Fibroblast of pulmonary artery (primary cell): ENCODE results near the gene KIF20A.

Source experiments
- DNase-seq: peaks from one replicate; pipeline ENCODE4 v3.0.0-alpha.2; 2010; ENCODE audit warnings: low read depth
- H3K4me3 ChIP-seq: replicated peaks from 2 replicates; pipeline ENCODE4 v1.5.1; 2011; ENCODE audit warnings: low read depth, mild to moderate bottlenecking, control low read depth, low read length, moderate library complexity
- TF ChIP-seq, protein P1 (sequence below): IDR thresholded peaks from 2 replicates; pipeline ENCODE4 v1.5.1; 2011; ENCODE audit warnings: mild to moderate bottlenecking, control low read depth, low read length, inconsistent platforms; ENCODE audit errors: missing control alignments

Gene KIF20A

DNA sequence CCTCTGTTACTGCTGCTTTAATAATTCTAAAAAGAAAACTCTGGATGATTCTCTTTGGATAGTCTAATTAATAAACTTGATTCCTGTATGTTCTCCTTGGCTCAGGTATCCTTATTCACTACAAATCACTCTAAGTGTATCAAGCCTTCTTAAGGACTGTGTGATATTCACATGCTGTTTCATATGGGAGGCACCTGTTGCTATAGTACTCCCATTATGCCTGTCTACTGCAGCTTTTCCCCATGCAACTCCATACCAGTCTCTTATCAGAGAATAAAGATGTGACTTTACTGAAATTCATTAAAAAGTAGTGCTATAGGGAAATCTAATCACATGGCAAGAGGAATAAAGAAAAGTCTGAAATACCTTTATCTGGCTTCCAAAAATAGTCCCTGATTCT, 15.2 kb upstream of the KIF20A start:
- TF ChIP-seq, protein P1, sequence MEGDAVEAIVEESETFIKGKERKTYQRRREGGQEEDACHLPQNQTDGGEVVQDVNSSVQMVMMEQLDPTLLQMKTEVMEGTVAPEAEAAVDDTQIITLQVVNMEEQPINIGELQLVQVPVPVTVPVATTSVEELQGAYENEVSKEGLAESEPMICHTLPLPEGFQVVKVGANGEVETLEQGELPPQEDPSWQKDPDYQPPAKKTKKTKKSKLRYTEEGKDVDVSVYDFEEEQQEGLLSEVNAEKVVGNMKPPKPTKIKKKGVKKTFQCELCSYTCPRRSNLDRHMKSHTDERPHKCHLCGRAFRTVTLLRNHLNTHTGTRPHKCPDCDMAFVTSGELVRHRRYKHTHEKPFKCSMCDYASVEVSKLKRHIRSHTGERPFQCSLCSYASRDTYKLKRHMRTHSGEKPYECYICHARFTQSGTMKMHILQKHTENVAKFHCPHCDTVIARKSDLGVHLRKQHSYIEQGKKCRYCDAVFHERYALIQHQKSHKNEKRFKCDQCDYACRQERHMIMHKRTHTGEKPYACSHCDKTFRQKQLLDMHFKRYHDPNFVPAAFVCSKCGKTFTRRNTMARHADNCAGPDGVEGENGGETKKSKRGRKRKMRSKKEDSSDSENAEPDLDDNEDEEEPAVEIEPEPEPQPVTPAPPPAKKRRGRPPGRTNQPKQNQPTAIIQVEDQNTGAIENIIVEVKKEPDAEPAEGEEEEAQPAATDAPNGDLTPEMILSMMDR: no peak

DNA sequence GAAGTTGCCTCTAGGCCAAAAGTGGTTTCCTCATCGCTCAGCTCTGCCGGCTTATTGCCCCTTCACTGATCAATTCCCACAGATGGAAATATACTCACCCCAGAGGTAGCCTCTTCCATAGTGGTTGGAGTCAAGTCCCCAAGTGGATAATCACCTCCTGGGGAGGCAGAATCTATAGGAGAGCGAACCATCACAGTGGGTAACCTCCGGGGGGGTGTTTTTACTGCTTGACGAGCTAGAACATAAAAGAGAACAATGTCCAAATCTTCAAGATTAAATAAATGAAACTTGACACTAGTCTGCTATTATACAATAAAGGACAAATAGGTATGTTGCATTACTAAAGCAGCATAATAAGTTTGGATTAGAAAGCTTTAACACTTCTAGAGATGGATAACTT, 9.8 kb upstream of the KIF20A start:
- TF ChIP-seq, protein P1: no peak
- no peak for DNase-seq
- no peak overlapping the region for H3K4me3 ChIP-seq

More for the DNA sequence above, 15.2 kb upstream of the KIF20A start:
- DNase-seq: no peak
- no peak overlapping the region for H3K4me3 ChIP-seq

DNA sequence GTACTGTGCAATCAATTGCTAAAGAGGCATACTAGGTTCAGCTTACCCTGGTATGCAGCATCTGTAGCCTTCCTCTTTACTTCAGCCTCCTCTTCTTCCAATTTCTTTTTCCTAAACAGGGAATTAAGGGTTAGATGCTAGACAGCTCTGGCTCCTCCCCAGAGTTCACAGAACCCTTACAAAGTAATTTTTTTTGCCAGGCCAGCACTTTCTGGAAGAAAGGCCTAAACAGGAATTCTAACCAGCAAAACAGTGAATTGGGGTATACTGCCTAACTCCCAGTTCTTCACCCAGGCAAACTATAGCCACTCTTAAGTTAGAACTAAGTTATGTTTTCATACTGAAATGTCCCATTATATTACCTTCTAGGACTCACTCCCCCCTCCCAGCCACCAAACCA, 8.6 kb upstream of the KIF20A start:
- no peak overlapping the region for H3K4me3 ChIP-seq
- TF ChIP-seq, protein P1: no peak
- no peak for DNase-seq

DNA sequence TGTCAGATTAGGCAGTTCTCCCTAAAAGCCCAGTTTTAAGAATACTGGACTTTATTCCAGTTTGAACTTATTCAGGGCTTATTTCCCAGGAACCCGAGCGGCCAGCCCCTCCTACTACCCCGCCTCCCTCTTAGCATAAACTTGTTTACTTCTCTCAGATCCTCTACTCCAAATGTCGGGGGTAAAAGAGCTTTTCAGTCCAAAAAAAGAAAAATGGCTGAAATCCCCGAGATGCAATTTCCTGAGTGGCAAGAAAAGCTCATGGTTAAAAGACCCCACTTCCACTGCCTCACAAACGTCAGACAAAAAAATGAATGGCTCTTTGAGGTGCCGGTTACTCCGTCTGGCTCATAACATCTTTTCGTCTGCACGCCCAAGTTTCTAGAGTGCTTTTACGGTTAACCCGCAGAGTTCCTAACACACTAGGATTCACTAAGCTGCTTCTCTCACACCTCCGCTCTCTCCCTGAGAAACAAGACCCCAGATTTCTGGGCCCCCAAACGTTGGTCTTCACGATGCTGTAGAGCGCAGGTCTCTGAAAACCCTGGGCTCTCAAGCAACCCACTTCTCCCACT, 884 bp upstream of the KIF20A start:
- TF ChIP-seq, protein P1: no peak
- peak; percentile 33 for DNase-seq
- H3K4me3 ChIP-seq: peak overlapping the region; percentile 100

DNA sequence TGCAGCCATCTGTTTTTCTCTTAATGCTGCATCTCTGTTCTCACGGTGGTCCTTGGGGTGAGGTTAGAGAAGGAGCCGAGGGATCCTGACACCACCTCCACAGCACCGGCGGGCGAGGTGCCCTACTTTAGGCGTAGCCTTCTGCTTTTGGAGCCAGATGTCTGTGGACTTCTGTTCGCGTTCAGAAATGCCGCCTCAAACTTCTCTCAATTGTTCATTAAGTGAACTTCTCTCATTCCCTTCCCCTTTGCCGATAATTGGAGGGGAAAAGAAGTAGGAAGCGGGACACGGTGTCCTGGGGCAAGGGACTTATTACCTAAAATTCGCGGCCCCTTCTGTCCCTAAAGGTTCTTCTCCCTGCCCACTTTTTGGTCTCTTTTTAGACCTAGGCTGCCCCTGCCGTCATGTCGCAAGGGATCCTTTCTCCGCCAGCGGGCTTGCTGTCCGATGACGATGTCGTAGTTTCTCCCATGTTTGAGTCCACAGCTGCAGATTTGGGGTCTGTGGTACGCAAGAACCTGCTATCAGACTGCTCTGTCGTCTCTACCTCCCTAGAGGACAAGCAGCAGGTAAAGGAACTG, 455 bp downstream of the KIF20A start:
- peak overlapping the region; percentile 100 for H3K4me3 ChIP-seq
- DNase-seq: no peak
- TF ChIP-seq, protein P1: no peak

DNA sequence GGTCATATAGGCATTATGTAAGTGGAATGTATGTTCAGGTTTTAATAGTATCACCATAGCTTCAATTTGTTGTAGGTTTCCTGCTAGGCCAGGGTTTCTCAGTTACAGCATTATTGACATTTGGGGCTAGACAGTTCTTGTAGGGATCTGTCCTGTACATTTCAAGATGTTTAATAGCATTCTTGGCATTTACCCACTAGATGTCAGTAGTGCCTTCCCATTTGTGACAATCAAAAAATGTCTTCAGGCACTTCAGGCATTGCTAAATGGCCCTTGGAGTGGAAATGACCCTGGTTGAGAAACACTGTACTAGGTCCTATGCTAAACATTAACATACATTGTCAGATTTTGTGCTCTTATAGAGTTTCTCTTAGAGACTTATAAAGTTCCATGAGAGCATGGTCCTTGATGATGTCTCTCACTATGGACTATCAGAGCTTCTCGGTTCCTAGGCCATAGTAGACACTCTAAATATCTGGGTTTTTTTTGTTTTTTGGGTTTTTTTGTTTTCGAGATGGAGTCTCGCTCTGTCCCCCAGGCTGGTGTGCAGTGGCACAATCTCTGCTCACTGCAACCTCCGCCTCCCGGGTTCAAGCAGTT, 1.4 kb downstream of the KIF20A start:
- peak overlapping the region; percentile 100 for H3K4me3 ChIP-seq
- TF ChIP-seq, protein P1: peak; percentile 47
- peak; percentile 80 for DNase-seq
